Activated naive CD4-positive, alpha-beta T cell treated with anti-CD3 and anti-CD28 coated beads, Interleukin-2, amount 50 U/mL, for 16 hours (primary cell): Measurements from ENCODE around the gene AMELY.
"Not testable (repeated sequence)": the region's sequence is repeated elsewhere in the genome, so short reads cannot be mapped to it uniquely, and the experiment has no call there.

Experiments
- DNase-seq: peaks from one replicate; pipeline ENCODE4 v3.0.0-alpha.2; 2020

Gene AMELY, protein sequence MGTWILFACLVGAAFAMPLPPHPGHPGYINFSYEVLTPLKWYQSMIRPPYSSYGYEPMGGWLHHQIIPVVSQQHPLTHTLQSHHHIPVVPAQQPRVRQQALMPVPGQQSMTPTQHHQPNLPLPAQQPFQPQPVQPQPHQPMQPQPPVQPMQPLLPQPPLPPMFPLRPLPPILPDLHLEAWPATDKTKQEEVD

DNA sequence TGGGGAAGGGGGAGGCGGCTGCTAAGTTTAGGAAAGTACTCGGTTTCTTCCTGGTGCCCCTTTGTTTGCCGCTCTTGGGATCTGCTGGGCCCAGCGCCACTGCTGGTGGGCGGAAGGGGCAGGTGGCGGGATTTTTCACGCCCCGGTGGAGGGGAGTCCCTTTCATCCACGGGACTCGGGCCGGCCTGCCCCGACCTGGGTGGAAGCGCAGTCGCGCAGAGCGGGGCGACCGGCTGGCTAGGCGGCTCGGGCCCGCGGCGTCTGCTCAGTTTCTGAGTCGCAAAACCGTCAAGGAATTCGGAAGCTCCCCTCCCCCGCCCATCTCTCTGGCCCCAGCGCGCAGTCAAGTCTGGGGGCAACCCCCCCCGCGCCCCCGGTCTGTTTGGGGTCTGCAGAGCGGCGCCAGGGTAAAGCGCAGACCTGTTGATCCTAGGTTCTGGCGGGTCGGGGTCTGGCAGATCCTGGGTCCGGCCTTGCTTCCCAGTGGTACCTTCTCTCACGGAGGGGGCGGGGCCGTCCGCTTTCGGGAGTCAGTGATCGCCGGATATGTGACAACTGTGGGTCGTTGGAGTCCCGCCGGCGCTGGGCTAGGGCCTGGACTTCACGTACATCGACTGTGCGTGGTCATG is at the start of gene AMELY:
TSS of gene AMELY (minus strand) at position 500 of the 629 bp plus-strand sequence. CDS start 39,144 bp downstream, outside the sequence.
- no peak for DNase-seq

DNA sequence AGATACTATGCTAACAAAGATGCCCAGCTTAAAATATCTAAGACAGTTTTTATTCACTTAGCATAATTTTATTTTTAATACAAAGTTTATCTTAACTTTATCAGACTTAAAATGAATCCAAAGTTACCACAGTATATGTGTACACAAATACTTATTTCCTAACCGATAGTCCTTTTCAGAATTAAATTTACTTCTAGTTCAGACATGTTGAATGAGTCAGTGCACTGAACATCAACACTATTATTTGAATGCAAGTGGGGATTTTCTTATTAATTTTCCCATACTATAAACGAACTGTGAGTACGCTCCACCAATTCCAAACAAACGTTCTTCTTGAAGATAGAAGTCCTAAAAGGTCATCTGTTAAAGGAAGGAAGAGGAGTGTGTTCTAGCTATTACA is 38.4 kb upstream of the AMELY start:
- no peak for DNase-seq

DNA sequence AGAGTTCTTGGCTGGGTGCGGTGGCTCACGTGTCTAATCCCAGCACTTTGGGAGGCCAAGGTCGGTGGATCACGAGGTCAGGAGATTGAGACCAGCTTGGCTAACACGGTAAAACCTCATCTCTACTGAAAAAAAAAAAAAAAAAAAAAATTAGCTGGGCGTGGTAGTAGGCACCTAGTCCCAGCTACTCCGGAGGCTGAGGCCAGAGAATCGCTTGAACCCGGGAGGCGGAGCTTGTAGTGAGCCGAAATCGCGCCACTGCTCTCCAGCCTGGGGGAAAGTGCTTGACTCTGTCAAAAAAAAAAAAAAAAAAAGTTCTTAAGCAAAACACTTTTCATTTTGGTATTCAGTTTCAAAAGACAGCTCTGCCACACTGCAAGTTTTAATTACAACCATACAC is 36.8 kb upstream of the AMELY start:
- DNase-seq = no peak

DNA sequence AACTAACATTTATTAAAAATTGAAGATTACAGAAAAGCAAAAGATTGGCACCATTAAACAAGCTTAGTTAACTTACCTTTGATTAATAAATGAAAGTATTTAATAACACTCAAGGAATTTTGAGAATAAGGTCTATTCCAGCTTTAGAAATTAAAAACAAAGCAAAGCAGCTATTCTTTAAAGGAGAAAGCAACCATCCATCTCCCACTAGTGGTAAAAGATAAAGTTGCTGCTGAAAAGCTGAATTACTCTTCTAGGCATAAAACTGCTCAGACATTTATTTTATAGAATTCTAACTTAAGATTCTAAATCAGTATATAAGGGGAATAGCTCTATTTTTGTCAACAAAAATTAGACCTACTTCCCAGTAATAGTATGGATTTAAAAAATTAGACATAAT is 36.1 kb upstream of the AMELY start:
- no peak for DNase-seq

DNA sequence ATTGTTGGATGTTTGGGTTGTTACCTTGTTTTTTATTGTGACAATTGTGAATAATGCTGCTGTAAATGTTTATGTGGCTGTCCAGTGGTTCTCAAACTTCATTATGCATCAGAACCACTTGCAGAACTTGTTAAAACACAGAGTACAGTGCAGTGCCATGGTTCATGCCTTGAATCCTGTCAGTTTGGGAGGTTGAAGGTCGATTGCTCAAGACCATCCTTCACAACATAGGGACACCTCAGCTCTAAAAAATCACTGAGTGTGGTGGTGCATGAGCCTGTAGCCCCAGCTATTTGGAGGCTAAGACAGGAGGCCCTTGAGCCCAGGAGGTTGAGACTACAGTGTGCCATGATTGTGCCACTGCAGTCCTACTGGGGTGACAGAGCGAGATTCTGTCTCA is 23.9 kb upstream of the AMELY start:
- DNase-seq = no peak

DNA sequence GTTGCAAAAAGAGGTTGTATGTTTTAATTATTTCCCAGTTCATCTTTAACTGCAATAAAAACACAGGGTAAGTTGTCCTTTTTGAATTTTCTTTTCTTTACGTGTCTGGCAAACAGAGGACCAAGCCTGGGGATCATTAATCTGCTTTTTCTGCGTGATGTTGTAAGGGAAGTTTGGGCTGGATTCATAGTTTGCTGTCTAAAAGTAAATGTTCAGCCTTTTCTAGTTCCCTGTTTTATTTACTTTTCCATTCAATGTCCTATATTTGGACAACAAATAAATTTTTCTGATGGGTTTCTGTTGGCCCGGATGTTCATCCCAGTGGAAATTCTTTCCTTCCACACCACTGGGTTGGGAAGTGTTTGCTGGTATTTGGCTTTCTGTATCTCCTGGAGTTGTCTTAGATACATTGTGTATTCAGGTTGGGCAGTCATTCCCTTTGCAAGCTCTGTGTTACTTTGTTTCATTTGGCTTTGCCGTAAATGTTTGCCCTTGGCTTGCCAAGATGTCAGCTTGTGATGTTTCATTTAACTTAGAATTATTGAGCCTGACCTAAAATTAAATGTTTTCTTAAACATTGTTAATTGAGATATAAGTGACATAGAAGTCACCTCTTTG is 20.3 kb upstream of the AMELY start:
- no peak for DNase-seq

DNA sequence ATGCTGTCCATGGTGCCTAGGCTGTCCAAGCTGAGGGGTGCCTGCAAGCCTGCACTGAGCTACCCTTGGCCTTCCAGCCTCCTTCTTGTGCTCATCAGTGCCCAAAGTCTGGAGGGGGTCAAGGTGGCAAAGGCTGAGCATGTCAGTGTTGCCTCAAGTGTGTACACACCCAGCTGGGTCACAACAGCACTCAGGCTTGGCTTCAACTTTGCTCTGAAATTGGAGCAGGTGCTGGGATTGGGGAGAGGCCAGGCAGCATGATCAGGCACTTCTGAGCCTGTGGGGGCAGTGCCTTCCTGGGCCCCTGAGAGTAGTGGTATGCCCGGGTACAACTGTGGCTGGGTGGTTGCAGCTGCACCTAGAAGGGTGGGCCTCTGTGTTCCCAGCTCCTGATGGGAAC is 17.7 kb upstream of the AMELY start:
- no peak for DNase-seq

DNA sequence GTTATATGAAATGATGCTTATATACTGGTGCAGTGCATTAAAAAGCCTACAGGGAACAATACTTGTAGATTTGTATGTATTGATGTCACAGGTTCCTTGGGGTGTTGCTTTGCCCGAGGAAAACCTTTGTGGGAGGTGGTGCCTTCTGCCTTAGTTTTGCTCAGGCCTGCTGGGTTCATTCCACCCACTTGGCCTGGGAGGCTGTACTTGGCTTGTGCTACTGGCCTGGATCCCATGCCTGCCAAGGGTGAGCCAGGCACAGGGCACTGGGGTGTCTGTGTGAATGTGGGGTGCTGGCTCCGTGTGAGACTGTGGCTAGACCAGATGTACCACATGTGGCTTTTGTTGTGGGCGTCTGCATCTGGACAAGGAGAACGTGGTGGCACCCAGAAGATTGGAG is 16.7 kb upstream of the AMELY start:
- no peak for DNase-seq

DNA sequence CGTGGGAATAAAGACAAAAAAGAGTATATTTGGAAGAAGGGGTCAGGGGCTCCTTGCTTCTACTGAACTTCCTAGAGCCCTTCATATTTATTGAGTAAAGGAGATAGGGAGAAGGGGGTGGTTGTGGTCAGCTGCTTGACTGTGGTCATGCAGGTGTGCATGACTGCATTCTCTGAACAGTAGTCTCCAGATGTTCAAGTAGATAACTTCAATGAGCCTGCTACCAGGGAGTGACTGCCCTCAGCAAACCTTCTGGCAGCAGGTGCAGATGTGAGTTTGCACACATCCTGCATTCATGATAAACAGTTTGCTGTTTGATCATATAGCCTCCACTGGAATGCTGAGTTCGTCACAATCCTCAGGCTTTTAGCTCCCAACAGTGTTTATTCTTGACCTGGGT is 9.5 kb upstream of the AMELY start:
- no peak for DNase-seq

DNA sequence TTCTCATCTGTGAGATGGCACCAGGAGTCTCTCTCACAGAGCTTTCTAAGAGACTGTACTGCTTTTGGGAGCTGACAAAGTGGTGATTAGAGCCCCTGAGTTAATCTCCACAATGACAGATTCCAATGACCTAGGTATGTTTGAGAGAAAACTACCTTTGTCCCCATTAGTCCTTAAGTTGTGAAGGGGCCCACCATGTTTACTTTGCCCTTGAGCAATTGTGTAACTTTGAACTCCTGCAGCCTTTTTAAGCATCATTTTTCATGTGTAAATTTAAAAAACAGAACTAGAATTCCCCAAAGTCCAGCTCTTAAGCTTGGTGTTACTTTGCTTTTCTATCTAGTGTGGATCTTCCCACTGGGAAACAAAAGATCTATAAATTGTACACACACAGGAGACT is 1.8 kb upstream of the AMELY start:
- DNase-seq = no peak

DNA sequence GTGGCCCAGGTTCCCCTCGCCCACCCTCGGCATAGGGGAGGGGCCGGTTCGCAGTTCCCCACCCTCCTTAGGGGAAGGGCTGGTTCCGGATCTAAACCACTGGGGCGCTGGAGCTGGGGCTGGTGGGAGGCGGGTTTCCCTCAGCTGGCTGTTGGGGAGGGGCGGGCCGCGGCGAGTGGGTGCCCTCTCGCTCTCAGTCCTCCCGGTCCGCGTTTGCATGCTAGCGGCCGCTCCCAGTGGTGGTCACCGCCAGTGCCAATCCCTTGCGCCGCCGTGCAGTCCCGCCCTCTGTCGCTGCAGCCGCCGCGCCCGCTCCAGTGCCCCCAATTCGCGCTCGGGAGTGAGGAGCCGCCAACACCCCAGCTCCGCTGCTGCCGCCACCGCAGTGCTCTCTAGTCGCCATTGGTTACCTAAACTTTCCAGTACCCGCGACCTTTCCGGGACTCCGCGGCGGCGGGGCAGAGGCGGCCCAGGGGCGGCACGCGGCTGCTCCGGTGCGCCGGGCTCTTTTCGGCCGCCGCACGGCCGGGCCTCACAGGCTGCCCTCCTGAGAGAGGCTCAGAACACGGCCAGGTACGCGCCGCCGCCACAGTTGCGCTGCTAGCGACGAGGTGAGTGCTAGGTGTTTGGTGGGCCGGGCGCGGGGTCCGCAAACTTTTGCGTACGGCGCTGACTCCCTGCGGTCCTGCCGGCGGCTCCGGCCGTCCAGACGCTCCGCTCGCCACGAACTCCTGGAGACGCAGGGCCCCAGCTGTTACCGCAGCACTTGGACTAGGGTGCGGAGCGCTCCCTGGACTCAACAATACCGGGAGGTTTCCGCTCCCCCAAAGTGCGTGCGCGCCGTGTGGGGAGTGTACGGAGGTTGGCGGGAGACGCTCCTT is 940 bp downstream of the AMELY start, which contains the start of gene TBL1Y:
TSS of gene TBL1Y (plus strand) at position 326 of the 881 bp plus-strand sequence. CDS start 114,388 bp downstream, outside the sequence.
- DNase-seq = no peak

DNA sequence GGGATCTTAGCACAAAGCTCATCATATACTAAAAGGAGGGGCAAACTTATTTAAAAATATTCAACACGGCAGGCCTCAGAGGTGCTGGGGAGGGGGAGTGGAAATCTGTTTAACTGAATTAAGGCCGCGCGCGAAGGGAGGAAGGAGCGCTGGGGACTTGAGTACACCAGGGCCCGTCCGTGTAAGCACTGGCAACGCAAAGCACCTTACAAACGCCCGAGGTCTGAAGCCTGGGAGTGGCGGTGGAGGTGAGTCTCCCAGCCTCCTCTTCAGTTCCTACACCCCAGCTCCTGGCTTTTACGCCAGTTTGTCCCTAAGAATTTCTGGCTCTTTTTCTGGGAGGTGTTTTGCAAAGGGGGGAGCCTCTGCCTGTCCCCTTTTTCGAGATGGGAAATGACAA is 1.7 kb downstream of the AMELY start:
- no peak for DNase-seq

DNA sequence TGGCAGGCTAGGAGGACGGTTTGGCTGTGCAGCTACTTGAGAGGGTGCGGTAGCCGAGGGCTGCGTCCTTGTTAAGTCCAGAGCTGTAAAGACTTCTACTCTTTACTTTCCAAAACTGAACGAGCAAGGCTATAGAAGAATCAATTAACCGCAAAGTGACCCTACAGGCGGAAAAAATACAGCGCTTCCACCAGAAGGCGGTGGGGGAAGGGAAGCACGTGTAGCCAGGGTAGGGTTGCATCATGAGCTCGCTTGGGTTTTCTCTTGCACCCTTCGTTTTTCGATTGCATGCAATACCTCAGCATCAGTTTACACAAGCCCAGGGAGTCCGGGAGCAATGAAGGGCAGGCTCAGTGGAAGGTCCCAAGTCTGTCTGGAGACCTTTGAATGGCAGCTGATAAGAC is 2.4 kb downstream of the AMELY start:
- DNase-seq = no peak

DNA sequence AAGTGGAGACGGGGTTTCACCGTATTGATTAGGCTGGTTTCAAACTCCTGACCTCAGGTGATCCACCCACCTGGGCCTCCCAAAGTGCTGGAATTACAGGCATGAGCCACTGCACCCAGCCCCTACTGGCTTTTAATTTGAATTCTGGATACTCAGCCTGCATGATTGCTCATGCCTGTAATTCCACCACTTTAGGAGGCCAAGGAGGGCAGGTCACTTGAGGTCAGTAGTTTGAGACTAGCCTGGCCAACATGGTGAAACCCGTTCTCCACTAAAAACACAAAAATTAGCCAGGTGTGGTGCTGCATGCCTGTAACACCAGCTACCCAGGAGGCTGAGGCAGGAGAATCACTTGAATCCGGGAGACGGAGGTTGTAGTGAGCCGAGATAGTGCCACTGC is 3.5 kb downstream of the AMELY start:
- not testable (repeated sequence) for DNase-seq

DNA sequence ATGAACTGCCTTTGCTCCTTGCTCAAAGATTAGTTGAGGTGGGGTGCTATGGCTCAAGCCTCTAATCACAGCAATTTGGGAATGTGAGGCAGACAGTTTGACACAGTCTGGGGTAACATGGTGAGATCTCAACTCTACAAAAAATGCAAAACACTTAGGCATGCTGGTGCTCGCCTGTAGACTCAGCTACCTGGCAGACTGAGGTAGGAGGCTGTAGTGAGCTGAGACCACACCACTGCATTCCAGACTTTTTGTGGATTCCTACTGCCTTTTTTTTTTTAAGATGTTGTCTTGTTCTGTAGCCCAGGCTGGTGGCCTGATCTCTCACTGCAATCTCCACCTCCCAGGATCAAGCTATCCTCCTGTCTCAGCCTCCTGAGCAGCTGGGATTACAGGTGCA is 4.0 kb downstream of the AMELY start:
- no peak for DNase-seq

DNA sequence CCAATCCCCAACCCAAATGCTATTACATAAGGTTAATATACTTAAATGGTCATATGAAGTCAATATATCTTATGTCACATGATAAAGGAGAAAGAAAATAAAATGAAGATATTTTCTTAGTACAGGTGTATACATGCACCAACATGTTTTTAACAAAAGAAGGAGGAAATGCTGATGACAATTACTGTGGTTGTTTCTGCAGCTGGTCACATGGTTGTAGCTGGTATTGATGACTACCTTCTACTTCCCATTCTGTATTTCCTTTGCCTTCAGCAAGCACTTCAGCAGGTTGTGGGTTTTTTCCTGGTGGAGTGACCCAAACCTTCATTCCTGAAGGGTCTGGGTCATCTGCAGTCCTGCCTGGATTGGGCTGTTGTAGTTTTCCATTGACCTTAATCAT is 9.4 kb downstream of the AMELY start:
- not testable (repeated sequence) for DNase-seq

DNA sequence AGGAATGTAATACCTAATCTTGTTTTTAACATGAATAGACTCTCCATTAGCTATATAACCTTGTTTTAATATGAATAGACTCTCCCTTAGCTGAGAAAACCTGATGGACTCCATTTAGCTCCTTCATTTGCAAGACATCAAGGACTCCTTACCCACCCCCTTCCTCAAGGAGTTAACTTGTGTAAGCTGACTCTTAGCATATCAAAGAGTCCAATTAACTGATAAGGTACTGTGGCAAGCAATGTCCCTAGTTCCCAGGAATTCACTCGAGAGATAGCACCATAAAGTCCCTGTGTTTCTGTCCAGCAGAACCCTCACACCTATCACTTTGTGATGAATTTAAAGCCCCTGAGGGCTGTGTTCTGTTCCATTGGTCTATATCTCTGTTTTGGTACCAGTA is 16.3 kb downstream of the AMELY start:
- no peak for DNase-seq

DNA sequence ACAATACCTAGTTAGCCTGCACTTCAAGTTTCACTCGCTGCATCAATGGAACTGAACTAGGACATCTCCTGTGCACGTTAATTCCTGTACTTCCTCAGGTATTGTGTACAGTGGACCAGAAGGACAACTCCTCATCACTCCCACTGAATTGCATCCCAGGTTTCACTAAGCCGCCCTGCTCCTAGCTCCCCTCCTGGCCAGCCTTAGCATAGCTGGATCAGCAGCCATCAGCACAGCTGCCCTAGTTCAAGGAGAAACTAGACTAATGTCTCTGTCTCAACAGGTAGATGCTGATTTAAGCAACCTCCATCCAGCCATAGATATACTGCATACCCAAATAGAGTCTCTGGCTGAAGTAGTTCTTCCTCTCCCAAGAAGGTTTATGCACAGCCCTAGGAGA is 17.1 kb downstream of the AMELY start:
- DNase-seq = no peak

DNA sequence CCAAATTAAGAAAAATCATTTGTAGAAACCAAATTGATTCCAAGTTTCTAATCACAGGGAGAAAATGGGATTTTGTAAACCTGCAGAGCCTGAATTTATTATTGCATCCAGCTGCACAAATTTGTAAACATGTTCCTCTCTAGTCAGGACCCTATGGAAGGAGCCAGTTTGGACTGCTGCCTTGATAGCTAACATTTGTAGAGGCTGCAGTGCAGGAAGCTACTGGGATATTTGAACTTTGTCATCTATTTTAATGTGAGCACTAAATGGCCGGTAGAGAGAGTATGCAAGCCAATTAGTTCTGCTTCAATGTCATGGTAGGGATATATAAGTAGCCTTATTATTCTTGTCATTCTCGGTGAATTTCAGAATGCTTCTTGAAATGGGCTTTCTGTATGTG is 62.2 kb downstream of the AMELY start:
- DNase-seq = no peak

DNA sequence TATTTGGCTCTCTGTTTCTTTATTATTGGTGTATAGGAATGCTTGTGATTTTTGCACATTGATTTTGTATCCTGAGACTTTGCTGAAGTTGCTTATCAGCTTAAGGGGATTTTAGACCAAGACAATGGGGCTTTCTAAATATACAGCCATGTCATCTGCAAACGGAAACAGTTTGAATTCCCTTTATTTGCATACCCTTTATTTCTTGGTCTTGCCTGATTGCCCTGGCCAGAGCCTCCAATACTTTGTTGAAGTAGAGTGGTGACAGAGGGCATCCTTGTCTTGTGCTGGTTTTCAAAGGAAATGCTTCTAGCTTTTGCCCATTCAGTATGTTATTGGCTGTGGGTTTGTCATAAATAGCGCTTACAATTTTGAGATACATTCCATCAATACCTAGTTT is 68.9 kb downstream of the AMELY start:
- not testable (repeated sequence) for DNase-seq
